HG03280 (cell line): ENCODE results near the gene HCN4.

Source experiments
- ATAC-seq: cut with Tn5 transposase; IDR thresholded peaks from one replicate; pipeline ENCODE4 v1.9.1; 2021; ENCODE audit warnings: mild to moderate bottlenecking, moderate library complexity; ENCODE audit not compliant: unreplicated experiment

The HCN4 gene

GRCh38 chr15:73328149-73328820, 40.5 kb downstream of the HCN4 start:
- no peak for ATAC-seq

GRCh38 chr15:73326157-73326556, 42.6 kb downstream of the HCN4 start:
- ATAC-seq: no peak

DNA sequence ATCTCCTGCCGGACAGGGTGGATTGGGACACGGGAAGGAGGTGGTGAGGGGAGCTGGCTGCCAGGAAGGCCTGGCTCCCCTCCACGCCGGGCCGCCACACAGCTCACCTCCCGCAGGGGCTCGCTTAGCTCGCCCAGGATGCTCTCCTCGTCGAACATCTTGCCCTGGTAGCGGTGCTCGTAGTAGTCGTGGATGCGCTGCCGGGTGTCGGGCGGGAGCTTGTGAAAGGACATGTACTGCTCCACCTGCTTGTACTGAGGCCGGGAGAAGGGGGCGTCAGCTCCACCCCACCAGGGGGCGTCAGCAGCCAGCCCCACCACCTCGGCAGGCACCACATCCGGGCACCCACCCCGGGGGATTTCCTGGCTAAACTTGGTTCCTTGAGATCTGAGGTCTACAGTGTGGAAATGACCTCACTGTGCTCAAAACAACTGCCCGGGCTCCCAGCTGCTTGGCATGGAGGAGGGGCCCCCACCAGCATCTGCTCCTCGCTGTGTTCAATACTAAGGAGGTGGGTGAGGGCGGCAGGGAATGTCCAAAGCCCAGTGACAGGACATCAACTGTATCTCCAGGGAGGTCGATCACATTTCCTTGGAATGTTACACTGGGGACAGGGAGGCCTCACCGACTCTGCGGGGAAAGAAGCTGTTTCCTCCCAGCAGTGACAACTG, 43.4 kb downstream of the HCN4 start:
- ATAC-seq: no peak

- ATAC-seq: no peak
Observed at GRCh38 chr15:73324496-73325170, 44.1 kb downstream of the HCN4 start.

- no peak for ATAC-seq
Observed at GRCh38 chr15:73323956-73324355, 44.8 kb downstream of the HCN4 start.

DNA sequence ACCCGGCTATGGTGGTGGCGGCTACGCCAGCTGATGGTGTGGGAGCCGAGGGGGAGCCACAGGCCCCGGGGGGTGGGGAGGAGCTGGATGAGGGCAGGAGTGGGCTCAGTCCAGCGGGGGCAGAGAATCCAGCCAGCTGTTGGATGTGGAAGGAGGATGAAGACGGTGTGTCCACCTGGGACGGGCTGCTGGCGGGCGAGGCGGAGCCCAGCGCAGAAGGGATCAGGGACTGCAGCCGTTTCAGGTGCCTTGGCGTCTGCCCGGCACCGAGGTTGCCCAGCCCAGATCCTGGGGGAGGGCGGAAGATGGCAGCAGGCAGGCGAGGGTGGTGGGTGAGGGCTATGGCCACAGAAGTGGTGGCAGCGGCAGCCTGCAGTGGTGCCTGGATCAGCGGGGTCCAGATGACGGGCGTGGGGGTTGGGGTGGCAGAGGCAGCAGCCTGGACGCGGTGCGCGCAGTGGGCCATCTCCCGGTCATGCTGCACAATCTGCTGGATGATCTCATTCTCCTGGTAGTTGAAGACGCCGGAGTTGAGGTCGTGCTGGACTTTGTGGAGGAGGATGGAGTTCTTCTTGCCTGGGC, 45.3 kb downstream of the HCN4 start:
- no peak for ATAC-seq

GRCh38 chr15:73322665-73323373, 45.9 kb downstream of the HCN4 start:
- ATAC-seq: no peak

DNA sequence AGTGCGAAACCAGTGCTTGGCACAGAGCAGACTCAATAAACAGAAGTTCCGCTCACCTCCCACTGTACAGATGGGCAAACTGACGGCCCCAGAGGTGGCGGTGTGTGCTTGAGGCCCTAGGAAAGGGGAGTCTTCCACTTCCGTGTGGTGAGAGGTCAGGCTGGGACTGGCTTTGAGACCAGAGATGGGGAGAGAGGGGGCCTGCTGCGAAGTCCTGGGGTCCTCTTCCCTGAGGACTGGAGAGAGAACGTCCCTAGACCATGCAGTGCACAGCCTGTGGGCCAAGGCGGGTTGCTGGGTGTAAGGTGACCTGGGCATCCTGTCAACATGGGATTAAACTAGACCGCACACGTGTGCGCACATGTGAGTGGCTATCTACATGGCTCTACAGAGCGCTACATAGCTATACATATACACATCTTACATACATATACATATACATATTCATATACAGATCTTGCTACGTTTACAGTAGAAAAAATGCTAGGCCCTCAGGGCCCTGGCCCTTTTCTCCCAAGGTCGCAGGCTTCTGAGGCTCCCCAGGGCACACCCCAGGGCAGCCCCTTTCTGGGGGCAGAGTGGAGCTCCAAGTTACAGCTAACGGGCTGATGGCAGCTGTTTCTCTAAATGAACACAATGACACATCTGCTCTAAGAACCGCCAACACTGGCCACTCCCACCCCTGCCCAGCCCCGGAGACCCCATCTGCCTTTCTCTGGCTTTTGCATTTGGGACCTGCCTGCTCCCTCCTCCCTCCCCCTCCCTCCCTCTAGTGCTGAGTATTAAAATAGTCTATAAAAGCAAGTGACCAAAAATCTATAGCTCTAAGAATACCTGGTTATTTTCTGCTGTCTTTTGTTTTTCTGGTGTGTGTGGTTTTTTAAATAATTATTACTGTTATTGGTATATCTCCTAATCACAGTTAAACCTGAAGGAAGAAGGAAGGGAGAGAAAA, 47.0 kb downstream of the HCN4 start:
- no peak for ATAC-seq

- no peak for ATAC-seq
Observed at GRCh38 chr15:73320619-73321180, 48.1 kb downstream of the HCN4 start.

GRCh38 chr15:73319460-73320245, 49.1 kb downstream of the HCN4 start:
- no peak for ATAC-seq

GRCh38 chr15:73318463-73319351, 50.1 kb downstream of the HCN4 start:
- ATAC-seq: no peak

- ATAC-seq: no peak
Observed at GRCh38 chr15:73317651-73318462, 50.9 kb downstream of the HCN4 start.

DNA sequence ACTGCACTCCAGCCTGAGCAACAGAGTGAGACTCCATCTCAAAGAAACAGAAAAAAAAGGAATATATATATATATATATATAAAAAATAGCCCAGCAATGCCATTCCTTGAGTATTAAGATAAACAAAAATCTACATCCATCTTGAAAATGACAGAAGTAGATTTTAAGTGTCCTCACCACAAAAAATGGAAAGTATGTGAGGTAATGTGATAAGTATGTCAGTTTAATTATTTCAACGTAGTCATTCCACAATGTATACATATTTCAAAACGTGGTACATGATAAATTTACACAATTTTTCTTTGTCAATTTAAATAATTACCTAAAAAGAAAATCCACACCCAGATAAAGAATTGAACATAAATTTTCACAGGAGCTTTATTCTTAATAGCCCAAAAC, 54.9 kb downstream of the HCN4 start:
- ATAC-seq: no peak

DNA sequence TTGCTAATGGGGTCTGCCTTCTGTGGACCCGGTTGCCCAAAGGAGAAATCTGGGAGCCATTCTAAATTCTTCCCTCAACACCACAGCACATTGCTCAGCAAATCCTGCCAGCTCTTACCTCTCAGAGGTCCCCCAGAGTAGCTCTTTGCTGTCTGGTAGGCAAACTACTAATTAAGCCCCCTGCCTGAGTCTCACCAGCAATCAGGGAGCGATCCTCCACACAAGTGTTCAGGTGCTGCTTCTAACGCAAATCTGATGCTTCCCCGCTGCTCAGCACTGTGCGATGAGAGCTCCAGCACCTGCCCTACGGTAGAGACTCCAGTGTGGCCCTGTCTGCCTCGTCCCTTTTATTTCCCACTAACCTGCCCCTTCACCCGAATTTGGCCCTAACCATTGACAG, 60.5 kb downstream of the HCN4 start:
- ATAC-seq: no peak

GRCh38 chr15:73305331-73306211, 63.2 kb downstream of the HCN4 start:
- no peak for ATAC-seq

DNA sequence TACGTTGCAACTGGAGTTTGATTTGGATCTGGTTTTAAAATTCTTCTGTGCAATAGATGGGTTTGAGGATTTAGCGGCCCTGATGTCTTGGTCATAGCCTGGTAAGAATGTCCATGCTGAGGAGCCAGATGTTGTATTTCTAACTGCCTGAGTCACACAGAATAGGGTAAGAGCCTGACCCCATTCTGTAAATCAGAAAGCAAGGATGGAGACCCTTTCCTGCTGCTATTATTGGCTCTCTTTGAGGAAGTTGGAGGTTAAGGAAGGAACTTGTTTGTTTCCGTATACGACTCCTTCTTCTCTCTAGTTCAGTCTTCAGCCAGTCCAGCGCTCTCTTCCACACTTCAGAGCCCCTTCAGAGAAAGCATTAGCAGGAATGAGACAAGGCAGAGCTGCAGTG, 65.1 kb downstream of the HCN4 start:
- ATAC-seq: no peak
